HG02623 (cell line): ENCODE data around the gene AURKA.
A peak's percentile ranks its signal among the peaks of the same experiment; 100 is the strongest.
"Not testable (repeated sequence)": the region's sequence is repeated elsewhere in the genome, so short reads cannot be mapped to it uniquely, and the experiment has no call there.

Experiments
- ATAC-seq: cut with Tn5 transposase; IDR thresholded peaks from one replicate; pipeline ENCODE4 v1.9.1; 2021; ENCODE audit warnings: moderate library complexity; ENCODE audit not compliant: unreplicated experiment

Gene AURKA

DNA sequence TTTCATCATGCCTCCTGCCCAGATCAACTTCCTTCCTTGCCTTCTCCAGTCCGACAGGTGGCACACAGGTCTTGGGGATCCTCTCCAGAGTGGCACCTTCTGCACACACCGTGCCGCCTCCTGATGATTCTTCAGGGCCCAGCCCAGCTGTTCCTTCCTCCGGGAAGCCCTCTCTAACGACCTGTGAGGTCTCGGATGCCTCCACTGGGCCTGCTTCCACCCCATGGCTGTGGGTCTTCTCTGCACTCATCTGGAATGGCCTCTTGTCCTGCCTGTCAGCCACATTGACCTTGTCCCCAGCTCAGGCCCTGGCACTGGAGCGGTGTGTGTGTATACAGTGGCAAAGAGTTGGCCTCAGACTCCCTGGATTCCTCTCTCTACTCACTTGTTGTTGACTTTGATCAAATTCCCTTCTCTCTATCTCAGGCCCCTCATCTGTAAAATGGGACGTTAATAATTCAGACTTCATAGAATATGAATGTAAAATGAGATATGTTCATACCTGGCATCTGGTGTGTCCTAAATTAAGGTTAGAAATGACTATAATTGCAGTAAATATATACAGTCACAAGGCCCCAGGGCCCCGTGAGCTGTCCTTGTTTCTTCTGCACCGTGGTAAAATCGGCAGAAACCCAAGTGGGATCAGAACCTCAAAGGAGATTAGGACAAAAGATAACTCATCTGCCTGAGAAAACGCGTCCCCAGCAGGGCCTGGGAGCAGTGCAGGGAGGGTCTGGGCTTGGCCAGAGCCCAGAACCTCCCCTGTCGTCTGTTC is 31.7 kb downstream of the AURKA start:
- no peak for ATAC-seq

DNA sequence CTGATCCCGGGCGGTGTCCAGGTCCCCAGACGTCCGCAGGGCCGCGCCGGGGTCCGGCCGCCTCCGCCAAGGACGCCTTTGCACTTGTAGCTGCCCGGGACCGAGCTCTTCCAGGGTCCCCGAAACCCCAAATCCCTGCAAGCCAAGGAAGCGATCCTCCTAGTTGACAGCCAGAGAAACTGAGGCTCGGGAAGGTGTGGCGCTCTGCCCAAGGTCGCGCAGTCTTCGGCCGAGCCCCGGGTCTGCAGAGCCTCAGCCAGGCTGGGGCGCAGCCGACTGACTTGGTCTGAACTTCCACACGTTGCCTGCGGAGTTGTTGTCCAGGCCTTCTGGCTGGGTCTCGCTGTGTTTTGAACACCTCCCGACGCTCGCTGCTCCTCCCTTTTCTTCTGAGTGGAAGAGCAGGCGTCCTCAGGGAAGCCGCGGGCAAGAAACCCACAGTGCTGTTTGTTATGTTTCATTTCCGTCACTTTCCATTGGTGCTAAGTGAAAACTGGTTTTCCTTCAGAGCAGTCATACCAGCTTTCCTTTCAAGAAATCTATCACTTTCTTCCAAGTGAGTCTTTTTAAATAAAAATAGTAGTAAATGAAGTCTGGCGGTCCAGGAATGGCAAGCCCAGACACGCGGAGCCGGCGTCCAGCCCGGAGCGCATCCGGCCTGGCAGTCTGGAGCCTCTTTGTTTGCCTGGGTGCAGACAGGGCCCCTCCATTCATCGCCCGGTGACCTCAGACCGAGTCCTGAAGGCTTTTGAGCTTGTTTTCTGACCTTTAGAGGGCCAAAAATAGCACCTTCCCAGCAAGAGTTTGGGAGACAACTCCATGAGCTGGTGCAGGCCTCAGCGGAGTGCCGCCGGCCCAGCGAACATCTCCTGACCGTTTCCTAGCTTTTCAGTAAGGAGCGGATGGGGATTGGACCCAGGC is 32.5 kb downstream of the AURKA start:
- ATAC-seq, result peak; percentile 20

DNA sequence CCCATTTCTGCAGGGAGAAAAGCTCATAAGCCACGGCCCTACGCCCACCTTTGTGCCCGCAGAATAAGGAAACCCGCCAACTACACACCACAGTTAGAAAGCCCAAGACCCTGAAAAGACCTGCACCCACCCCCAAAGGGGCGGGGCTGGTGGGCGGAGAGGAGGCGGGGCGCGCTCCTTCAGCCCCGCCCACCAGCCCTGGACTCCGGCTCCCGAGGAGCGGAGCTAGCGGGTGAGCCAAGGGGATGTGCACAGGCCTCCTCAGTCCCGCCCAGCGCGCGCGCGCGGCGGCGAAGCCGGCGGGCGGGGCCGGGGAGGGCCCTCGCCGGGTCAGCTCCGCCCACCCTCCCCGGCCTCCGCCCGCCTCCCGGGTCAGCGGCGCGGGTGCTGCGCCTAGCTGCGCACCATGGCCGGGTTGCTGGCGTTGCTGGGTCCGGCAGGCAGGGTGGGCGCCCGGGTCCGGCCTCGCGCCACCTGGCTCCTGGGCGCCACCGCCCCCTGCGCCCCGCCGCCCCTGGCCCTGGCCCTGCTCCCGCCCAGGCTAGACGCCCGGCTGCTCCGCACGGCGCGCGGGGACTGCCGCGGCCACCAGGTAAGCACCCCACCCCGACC is 33.3 kb downstream of the AURKA start, which contains the start of gene FAM210B:
Gene FAM210B (plus strand): TSS at position 375 of the 612 bp plus-strand sequence. CDS start 32 bp downstream, at position 407.
- ATAC-seq, result peak; percentile 98

DNA sequence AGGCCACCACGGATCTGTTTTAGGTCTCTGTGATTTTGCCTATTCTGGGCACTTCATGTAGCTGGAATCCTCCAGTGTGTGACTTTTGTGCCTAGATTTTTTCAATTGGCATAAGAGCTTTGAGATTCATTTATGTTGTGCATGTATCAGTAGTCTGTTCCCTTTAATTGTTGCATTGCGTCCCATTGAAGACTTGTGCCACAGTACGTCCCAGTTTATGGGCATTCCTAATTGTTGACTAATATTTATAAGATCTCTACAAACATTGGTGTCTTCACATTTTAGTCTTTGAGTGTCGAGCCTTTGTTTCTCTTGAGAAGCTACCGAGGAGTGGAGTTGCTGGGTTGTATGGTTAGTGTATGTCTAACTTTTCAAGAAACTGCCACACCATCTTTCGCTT is 33.9 kb downstream of the AURKA start:
- no peak for ATAC-seq

DNA sequence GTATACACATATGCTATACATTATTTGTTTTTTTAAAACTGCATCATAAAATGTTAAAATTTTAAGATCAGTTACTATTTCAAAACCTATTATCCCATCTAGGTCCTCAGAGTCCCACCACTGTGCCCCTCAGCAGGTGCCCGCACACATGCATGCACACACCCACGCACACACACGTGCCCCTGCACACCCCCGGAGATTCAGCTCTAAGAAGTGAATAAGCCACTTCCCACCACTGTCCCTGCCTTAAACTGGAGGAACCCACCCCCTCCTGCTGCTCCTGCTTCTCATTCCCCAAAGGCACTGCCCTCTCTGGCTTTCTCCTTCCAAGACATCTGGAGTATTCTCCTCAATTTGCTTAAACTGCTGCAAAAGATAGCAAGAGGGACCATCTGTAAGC is 38.7 kb downstream of the AURKA start:
- no peak for ATAC-seq

DNA sequence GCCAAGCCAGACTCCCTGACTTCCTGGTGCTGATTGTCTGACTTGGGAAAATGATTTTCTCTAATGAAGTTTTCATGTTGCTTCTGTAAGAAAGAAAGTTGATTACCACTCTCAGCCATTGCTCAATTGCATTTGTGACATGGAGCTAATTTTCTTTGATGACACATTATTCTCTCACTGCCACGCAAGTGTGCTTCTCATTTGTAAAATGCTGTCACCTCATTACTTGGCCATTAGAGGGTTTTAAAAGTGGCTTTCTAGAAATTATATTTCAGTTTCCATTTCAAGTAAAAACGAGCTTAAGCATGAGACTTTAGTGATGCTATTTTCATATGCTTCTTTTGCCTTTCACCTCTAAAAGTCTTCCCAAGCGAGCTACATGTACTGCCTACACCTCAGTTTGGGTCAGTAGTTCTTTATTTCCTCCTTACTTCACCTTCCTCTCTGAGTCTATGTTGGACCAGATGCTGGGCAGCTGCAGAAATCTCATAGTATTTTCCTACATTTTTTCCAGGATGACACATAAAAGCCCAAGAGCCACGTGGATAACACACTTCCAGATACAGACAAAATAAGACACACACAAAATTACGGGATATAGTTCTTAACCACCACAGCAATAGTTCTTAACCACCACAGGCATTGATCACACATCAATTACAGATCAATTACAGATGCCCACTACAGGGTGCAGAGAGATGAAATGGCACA is 39.5 kb downstream of the AURKA start:
- no peak for ATAC-seq

DNA sequence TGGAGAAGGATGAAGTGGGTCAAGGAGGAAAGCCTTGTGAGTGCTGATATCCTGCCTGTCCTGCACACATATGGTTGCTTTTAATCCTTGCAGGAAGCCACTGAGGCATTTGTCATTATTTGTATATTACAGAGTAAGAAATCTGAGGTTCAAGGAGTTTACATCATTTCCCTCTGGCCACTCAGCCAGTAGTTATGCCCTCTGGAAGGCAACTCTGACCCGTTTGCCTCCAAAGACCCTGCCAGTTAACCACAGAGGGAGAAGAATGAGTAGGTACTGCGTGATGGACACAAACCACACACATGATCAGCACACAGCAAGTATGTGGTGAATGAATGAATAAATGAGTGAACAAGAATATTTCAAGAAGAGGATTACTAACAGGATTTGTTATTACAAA is 41.2 kb downstream of the AURKA start:
- ATAC-seq, result no peak

DNA sequence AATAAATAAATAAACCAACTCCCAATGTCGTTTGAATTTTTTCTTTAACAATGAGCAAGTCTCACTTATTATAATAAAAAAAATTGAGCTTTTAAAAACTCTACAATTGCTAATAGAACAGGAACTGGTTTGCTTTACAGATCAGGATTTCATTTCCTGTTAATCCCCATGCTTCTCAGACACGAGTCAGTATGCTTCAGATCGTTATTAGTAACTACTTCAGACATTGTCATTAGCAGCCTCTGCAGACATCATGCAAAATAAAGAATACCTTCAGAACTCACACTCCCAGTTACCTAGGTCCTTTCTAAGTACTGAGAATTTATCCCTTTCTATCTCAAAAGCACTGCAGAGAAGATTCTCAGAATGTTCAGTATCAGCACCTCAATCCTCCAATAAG is 43.3 kb downstream of the AURKA start:
- ATAC-seq, result no peak

DNA sequence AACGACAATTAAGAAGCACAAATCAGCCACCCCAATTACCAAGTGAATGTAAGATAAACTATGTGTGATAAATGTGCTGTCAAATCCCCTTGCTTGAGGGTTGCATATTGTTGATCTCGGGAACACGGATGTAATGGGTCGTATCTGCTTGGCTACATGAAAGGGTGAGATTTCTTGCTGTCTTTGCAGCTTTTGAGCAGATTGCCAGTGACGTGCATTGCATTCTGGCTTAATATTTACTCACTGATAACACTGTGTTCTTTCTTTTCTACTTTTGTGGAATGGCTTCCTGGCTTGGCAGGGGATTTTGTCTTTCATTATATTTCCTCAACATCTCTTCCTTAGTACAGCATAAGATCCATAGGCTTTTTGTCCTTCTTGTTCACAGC is 43.7 kb downstream of the AURKA start:
- ATAC-seq, result no peak

DNA sequence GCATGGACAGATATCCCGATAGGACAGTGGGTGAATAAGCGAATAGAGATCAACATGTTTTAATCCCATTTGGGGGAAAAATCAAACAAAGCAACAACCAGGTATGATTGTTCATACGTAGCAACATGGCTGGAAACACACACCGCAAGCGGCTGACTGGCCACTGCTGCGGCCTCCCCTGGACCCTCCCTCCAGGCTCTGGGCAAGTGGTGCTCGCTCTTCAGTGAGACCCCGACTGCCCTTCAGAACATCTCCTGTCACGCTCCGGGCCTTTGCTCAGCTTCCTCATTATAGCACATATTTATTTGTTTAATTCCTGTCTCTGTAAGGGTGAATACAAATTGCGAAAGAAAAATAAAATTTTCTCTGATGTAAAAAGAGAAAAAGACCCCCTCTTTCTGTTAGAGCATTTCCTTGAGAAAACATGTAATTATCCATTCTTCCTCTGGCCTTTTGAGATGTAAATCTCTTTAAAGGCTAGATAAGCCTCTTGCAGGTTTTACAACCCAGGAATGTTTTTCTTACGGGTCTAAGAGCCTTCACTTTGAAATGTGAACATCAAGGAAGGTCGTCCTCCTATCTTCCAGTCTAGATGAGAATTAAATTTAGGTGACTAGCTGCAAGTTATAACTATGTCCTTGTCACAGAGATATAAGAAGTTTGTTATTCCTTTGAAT is 44.2 kb downstream of the AURKA start:
- no peak for ATAC-seq

DNA sequence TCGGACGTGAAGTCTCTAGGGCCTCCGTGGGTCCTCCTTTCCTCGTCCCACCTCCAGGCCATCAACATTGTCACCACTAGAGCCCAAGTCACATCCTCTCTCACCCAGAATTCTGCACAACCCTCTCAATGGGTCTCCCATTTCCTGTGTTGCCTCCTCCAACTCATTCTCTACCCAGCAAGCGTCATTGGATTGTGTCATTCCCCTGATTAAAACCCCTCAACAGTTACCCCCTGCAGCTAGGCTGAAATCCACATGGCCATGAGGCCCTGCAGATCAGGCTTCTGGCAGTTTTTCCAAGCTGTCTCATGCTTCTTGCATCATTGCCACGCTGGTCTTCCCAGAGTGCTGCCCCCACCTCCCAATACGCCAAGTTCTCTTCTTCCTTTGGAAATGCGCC is 46.1 kb downstream of the AURKA start:
- ATAC-seq, result no peak

DNA sequence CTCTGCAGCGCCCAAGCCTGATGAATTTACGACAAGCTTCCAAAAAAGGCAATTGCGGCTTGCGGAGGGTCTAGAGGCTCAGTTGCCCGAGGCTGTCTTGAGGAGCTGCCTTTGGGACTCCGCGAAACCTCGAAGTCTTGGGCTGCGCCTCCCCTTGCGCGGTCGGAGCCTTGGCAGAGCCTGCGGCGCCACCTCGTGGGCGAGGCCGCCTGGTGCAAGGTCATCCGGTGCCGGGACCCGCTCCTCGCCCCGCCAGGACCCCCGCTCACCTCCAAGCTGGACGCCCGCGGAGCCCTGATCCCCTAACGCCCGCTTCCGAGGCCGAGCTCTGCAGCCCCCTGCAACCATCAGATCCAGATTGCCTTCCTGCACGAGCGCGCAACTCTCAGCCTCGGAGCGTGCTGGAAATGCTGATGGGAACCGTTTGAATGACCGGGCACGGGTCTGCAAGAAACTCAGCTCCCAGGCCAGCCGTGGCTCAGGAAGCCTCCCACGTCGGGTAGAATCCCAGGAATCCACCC is 48.1 kb downstream of the AURKA start:
- ATAC-seq, result no peak

DNA sequence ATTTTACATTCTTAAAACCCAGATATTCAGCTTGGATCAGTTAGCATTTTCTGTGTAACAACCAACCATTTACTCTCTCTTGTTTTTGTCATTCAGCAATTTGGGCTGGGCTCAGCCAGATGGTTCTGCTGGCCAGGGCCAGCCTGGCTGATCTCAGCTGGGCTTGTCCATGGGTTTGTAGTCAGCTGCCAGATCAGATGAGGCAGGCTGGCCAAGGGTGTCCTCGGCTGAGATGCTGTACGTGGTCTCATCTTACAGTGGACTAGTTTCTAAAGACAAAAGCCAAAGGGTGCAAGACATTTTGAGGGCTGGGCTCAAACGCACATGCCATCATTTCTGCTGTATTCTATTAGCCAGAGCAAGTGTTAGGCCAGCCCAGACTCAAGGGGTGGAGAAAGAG is 49.2 kb downstream of the AURKA start:
- no peak for ATAC-seq

DNA sequence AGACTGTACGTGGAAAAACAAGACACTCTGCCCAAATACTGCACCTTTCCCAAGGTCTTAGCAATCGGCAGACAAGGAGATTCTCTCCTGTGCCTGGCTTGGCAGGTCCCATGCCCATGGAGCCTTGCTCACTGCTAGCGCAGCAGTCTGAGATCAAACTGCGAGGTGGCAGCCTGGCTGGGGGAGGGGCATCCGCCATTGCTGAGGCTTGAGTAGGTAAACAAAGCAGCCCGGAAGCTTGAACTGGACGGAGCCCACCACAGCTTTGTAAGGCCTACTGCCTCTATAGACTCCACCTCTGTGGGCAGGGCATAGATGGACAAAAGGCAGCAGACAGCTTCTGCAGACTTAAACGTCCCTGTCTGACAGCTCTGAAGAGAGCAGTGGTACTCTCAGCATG is 55.3 kb downstream of the AURKA start:
- not testable (repeated sequence) for ATAC-seq

DNA sequence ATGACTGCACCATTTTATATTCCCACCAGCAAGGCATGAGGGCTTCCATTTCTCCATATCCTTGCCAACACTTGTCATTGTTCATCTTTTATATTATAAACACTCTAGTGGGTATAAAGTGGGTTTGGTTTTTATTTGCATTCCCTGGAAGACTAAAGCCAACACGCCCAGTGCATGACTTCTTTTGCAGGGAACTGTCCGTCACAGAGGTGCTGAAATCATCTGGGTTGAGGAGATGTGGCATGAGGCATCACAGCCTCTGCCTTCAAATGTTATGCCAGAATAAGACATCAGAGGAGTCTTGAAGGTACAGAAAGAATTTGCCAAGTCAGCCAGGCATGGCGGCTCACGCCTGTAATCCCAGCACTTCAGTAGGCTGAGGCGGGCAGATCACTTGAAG is 63.2 kb downstream of the AURKA start:
- no peak for ATAC-seq

DNA sequence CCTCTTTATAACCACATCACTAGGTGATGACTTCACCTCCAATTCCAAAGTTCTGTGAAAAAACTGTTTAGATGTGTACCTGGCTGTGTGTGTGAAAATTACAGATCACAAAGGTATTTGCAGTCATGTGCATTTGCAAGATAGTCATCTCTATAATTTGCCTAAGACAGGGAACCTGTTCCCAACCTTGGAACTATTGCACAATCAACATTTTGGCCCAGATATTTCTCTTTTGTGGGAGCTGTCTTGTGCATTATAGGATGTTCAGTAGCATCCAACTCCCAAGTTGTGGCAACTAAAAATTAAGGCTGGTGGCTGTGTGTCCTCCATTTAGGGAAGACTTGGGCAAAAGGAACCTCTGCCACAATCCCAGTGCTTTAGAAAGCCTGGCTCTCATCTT is 67.2 kb downstream of the AURKA start:
- ATAC-seq, result no peak

DNA sequence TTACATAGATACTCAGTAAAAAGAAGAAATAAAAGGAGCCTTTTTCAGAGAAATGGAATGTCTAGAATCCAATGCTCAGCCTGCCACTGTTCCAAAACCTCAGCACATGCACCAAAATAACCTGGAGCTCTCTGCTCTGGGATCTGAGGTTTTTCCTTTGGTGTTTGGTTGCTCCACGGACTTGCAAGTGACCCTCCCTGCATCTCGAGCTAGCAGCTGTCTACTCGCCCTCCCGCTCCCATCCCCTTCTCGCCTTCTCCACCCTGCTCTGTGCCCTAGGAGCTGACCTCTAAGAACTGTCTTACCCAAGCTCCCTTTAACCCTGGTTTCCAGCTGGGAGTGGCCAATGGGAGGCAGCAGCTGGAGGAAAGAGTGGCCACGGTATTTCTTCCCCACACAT is 68.4 kb downstream of the AURKA start:
- no peak for ATAC-seq

DNA sequence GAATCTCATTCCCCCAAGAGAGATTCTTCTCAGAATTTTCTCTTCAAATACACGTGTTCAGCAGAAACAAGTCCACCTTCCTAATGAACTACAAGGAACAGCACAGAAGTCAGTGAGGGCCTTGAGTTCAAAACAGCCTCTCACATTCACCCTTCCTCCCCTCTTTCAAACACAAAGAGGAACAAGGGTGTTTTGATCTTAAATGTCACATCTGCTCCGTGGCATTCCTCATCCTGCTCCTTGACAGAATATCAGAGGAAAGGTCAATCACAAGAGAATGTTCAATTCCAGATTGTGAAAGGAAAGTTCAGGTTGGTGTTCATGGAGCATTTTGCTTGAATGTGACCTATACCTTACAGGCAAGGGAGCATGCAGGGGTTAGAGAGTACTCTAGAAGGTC is 68.8 kb downstream of the AURKA start:
- ATAC-seq, result no peak

DNA sequence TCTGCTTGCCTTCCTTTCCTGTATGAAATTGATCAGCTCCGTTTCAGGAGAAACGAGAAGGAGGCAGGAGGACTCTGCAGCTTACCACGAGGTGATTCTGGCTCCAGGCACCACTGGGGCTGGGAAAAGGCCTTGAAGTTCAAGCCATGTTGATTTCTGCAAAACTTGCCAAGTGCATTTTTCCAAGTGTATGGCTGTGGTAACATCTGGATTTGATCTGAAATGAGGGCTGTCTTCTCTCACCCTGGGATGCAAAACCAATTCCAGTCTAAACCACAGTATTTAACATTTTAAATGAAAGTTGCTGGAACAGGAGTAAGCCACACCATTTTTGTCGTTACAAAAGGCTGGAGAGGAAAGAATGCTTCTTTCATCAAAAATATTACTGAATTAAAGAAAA is 69.3 kb downstream of the AURKA start:
- ATAC-seq, result no peak
